ACC112 (cell line): ENCODE data around the gene ATP6V1F.

Source experiments
- H2AFZ ChIP-seq: fragments of 200-600 bp; sonication (generic); one replicate; pipeline ENCODE4 v1.6.0; 2017; ENCODE audit warnings: antibody characterized with exemption, low read length; ENCODE audit not compliant: unreplicated experiment
- H3K27ac ChIP-seq: fragments of 200-600 bp; sonication (generic); 2 replicates; pipeline ENCODE4 v1.5.1; 2014; ENCODE audit warnings: low read depth, mild to moderate bottlenecking, antibody characterized with exemption, low read length, moderate library complexity
- H3K27me3 ChIP-seq: fragments of 200-600 bp; sonication (generic); 2 replicates; pipeline ENCODE4 v1.6.1; 2014; ENCODE audit warnings: mild to moderate bottlenecking, antibody characterized with exemption, low read length, moderate library complexity, mixed read lengths; ENCODE audit not compliant: insufficient read depth
- H3K36me3 ChIP-seq: fragments of 200-600 bp; sonication (generic); 2 replicates; pipeline ENCODE4 v1.6.1; 2016; ENCODE audit warnings: mild to moderate bottlenecking, antibody characterized with exemption, low read length, moderate library complexity, mixed read lengths; ENCODE audit not compliant: insufficient read depth
- H3K4me1 ChIP-seq: fragments of 200-600 bp; sonication (generic); one replicate; pipeline ENCODE4 v1.6.1; 2016; ENCODE audit warnings: low read length, mixed read lengths; ENCODE audit not compliant: insufficient read depth, unreplicated experiment, control insufficient read depth
- H3K4me3 ChIP-seq: fragments of 200-600 bp; sonication (generic); 2 replicates; pipeline ENCODE4 v1.5.1; 2014; ENCODE audit warnings: mild to moderate bottlenecking, low read depth, low read length
- H3K79me2 ChIP-seq: fragments of 200-600 bp; sonication (generic); one replicate; pipeline ENCODE4 v1.6.0; 2016; ENCODE audit warnings: low read length; ENCODE audit not compliant: control insufficient read depth, unreplicated experiment, insufficient read depth

Gene ATP6V1F

DNA sequence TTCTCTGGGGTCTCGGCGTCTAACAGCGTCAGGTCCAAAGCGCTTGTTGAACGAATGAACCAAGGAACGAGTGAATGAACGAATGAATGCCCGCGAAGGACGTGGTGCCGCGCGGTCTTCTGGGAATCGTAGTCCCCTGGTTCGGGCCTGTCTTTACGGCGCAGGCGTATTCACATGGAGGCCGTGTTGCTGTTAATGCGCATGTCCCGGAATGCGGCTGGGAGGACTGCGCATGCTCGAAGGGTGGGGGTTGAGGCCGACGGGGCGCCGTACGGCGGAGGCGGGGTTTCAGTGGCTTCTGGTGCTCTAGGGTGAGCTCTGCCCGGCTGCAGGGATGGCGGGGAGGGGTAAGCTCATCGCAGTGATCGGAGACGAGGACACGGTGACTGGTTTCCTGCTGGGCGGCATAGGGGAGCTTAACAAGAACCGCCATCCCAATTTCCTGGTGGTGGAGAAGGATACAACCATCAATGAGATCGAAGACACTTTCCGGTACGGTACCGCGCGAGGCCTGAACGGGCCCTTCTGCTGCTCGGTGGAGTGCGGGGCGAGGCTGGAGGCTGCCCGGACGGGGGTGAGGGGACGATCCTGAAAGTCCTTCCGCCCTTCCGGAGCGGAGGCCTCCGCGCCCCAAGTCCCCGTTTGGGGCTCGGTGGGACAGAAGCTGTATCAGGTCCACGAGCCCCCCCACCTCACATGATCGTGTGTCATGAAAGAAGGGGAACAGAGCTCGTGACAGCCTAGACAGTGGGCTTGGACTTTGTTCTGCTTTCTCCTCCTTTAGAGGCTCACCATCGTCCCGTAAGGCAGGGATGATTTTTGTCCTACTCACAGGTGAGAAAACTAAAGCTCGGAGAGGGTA is at the start of gene ATP6V1F:
TSS of gene ATP6V1F (plus strand) at position 286 of the 862 bp plus-strand sequence. CDS start at position 335, 49 bp downstream.
- Histone ChIP-seq H3K27ac (peak within 1 kb of the TSS; percentile 68), H3K4me3 (peak within 1 kb of the TSS; percentile 95)

GRCh38 chr7:128814499-128814898 is 48.2 kb upstream of the ATP6V1F start:
- Histone ChIP-seq H3K4me3 (no peak overlapping the region), H3K4me1 (no peaks in the 10 kb centered on the region), H3K79me2 (no peaks in the 10 kb centered on the region), H3K36me3 (no peaks in the 10 kb centered on the region), H3K27me3 (peaks cover 18% of the 10 kb centered on the region), H2AFZ (no peak overlapping the region), H3K27ac (no peak overlapping the region)

More for the DNA sequence above, at the start of gene ATP6V1F:
- Histone ChIP-seq H3K79me2 (peaks cover 11% of the 10 kb centered on the region), H3K36me3 (no peaks in the 10 kb centered on the region; the same call in 1 of the 2 replicates), H3K4me1 (peaks cover 6% of the 10 kb centered on the region), H3K27me3 (no peaks in the 10 kb centered on the region), H2AFZ (peak within 1 kb of the TSS; percentile 39)

DNA sequence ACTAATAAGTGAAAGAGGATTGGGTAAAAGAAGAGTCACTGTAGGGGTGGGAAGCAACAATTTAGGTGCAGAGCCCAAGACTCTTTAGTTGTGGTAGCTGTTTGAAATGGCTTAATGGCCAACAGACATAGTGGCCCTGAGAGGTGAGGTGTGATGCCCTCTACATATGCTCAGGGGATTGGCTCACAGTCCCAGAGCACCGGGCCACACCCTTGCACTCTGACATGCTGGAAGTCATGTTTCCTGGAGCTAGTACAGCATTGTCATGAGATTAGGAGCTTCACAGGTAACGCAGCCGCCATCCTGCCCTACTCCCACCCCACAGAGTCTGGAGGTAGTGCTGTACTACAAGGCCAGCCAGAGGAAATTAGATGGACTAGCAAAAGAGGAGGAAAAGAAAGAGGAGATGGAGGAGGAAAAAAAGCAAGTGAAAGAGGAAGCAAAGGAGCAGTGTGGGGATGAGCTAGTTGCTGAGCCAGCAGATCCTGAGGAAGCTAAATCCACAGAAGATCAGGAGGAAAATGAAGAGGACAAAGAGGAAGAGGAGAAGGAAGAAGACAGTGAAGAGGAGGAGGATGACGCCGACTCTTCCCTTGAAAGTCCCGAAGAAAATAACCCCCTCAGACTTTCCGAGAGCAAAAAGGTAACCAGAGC is 47.2 kb upstream of the ATP6V1F start:
- Histone ChIP-seq H3K27me3 (peaks cover 18% of the 10 kb centered on the region), H2AFZ (no peak overlapping the region), H3K27ac (no peak overlapping the region), H3K36me3 (no peaks in the 10 kb centered on the region), H3K4me1 (no peaks in the 10 kb centered on the region), H3K79me2 (no peaks in the 10 kb centered on the region), H3K4me3 (no peak overlapping the region)

- Histone ChIP-seq H3K36me3 (no peaks in the 10 kb centered on the region), H3K27ac (no peak overlapping the region), H3K4me1 (no peaks in the 10 kb centered on the region), H3K27me3 (peaks cover 18% of the 10 kb centered on the region), H3K4me3 (no peak overlapping the region), H2AFZ (no peak overlapping the region), H3K79me2 (no peaks in the 10 kb centered on the region)
These were observed 44.0 kb upstream of the ATP6V1F start for GRCh38 chr7:128818694-128819093.

DNA sequence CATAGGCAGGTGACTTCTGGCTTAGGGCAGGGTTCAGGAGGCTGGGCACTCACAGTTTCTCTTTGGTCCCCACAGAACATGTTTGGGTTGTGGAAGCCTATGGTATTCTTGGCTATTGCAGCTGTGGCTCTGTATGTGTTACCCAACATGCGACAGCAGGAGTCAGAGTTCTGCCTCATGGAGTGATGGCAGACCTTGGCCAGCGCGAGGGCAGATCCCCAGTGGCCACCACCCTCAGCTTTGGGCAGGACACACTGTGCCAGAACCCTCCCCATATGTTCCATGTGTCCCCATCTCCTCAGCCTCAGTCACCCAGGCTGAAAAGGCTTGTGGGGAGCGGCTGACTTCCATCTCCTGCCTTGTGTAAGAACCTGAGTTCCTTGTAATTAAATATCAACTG is 40.9 kb upstream of the ATP6V1F start:
- Histone ChIP-seq H3K36me3 (no peaks in the 10 kb centered on the region), H3K4me3 (no peak overlapping the region), H2AFZ (no peak overlapping the region), H3K4me1 (no peaks in the 10 kb centered on the region), H3K27me3 (peaks cover 15% of the 10 kb centered on the region), H3K27ac (no peak overlapping the region), H3K79me2 (no peaks in the 10 kb centered on the region)

- H3K27ac ChIP-seq = no peak overlapping the region
- no peaks in the 10 kb centered on the region for H3K36me3 ChIP-seq
- no peak overlapping the region for H2AFZ ChIP-seq
- H3K4me1 ChIP-seq = peaks cover 30% of the 10 kb centered on the region
- peaks cover 13% of the 10 kb centered on the region for H3K79me2 ChIP-seq
- no peak overlapping the region for H3K4me3 ChIP-seq
- H3K27me3 ChIP-seq = no peaks in the 10 kb centered on the region
These were observed 36.1 kb upstream of the ATP6V1F start for GRCh38 chr7:128826512-128826911.

- Histone ChIP-seq H3K4me1 (peaks cover 30% of the 10 kb centered on the region), H3K79me2 (peaks cover 16% of the 10 kb centered on the region), H3K36me3 (no peaks in the 10 kb centered on the region), H3K27me3 (no peaks in the 10 kb centered on the region), H3K27ac (peak overlapping the region; percentile 86; the same call in 1 of the 2 replicates), H3K4me3 (no peak overlapping the region), H2AFZ (no peak overlapping the region)
These were observed 35.8 kb upstream of the ATP6V1F start for GRCh38 chr7:128826916-128827247.

DNA sequence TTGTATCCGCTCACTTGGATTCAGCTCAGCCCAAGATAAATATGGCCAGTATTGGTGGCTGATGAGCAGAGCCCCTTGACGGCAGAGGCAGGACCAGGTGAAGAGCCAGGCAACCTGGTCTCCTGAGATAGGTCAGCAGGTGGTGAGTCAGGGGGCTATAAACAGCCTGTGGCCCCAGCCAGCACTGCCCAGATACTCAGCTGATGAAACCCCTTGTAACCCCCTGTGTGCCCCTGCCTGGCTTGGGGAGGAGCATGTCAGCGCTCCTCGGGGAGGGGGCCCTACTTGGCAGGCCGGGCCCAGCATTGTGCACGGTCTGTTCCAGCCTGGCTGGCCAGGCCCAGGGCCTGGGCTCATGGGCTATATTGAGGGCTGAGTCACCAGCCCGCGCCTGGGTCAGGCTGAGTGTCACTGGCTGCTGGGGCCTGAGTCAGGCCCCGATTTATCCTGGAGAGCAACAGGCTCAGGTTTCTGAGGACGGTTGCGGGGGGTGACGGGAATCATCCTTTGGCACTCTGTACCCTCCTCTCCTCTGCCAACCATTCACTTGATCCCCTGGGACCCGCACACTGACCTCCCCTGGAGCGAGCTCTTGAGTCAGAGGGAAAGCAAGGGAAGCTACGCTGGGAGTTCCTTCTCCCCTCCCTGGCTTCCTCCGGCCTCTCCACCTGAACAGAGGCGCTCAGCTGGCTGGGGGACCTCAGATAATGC is 35.3 kb upstream of the ATP6V1F start:
- Histone ChIP-seq H3K79me2 (peaks cover 22% of the 10 kb centered on the region), H3K36me3 (no peaks in the 10 kb centered on the region), H3K4me1 (peaks cover 30% of the 10 kb centered on the region), H3K27me3 (no peaks in the 10 kb centered on the region), H3K4me3 (peak overlapping the region; percentile 37; the same call in 1 of the 2 replicates), H3K27ac (peak overlapping the region; percentile 86), H2AFZ (no peak overlapping the region)

DNA sequence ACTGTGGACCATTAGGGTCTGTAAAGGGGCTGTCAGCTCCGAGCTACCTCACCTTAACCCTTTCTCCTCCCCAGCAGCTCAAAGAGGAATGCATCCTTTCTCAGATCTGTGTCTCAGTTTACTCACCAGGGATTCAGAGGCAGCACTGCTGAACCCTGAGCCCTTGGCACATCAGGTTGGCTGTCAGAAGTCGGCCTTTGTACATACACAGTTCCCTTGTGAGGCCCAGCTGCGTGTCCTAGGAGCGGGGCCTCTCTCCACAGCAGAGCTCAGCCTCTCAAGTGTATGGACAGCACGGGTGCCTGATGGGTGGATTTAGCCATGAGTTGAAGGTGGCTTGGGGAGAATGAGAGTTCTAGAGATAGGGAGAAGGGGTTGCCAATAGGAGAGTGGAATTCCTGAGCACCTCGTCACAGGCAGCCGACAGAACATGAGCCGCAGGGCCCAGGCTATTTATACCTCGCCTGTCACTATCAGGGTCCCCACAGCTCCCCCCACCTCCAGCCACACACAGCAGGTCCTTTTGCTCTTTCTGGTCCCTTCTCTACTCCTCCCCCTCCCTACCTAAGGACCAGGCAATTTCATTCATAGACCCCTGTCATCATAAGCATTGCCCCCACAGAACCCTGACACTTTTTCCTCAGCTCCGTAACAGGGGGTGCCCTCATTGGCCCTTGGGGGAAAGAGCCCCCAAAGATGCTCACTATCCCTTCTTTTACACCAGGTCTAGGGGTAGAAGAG is 34.5 kb upstream of the ATP6V1F start:
- Histone ChIP-seq H3K79me2 (peaks cover 29% of the 10 kb centered on the region), H3K4me1 (peaks cover 30% of the 10 kb centered on the region), H3K27ac (peak overlapping the region; percentile 86), H3K27me3 (no peaks in the 10 kb centered on the region), H3K36me3 (no peaks in the 10 kb centered on the region), H2AFZ (no peak overlapping the region), H3K4me3 (peak overlapping the region; percentile 37)
